ENCODE measurements around the gene TBL2. TPM values are rescaled to one million over a fixed set of nuclear protein-coding genes. Genes with fewer than 3 reads are reported as not detected.

Gene TBL2
- total RNA-seq, 1 experiment from 2014 or later, result 60.1 TPM

DNA sequence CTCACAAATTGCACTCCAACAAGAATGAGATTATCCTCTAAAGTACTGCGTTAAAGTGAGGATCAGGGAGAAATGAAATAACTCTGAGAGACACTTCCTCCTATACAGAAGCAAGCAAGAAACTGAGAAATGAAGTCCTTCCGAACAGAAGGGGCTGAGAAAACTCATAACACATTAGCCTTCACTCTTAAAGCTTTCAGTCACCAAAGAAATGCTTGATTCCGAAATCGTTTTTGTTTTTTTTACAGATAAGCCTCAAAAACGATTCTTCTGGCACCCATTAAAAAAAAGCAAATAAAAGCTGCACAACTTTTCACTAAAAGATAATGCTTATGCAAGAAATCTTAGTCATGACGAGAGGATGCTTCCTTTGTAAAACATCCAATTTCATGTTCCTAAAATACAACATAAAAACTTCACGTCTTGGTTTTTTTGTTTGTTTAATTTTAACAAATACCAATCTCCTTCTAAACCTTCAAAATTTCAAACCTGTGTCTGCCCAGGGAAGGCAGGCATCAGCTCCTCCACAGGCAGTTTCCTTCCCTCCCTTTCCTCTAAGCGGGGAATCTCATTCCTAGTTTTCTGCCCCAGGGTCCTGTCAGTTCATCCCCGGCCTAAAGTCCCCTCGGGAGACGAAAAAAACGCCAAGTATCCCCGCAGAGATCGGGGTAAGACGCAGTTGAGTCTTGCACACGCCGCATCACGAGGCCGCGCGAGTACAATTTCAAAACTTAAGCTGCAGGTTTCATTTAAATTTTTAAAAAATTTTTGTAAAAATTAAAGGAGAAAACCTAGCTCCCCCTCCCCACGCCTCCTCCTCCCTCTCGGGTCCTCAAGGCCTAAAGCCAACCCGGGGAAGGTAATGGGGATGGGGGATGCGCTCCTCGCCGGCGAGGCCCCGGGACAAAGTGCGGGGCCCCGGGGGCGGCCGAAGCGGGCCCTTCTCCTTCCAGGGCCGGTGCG is 57.4 kb downstream of the TBL2 start:
- ATAC-seq, result no peak; the same call in 1 of the 2 replicates
- peaks cover 12% of the 10 kb centered on the region for H3K36me3 ChIP-seq (ENCODE audit: control insufficient read depth, insufficient read depth, low read length)
- TF ChIP-seq SIN3A (IDR thresholded peaks at IDR 0.05; ENCODE audit: borderline replicate concordance, insufficient read depth, low read depth, low read length) (no peak), CTCF (IDR thresholded peaks at IDR 0.05) (no peak), POLR2AphosphoS5 (IDR thresholded peaks at IDR 0.05; ENCODE audit: low read depth, low read length) (no peak), REST (IDR thresholded peaks at IDR 0.05; ENCODE audit: insufficient read depth in 1 of 2, low read depth in 2 of 2, low read length in 1 of 2) (no peak), TCF7L2 (IDR thresholded peaks at IDR 0.05; ENCODE audit: low read depth, low read length) (no peak)
- ChIA-PET CTCF (no interaction called here), POLR2A (interaction anchor here (0.7 kb wide), 1 partner anchor 348 kb away, joined by 3 read pairs; no protein-coding TSS in a partner anchor)
- in situ Hi-C loops (cut with HindIII; ENCODE audit: low pct_unique_long_range_greater_than_20kb, low sequenced_read_pairs), result no loop called here
- BruUV-seq (replicated peaks), result TSS peak; percentile 68
- H3K27ac ChIP-seq (ENCODE audit: low read length), result peak overlapping the region; percentile 96
- H3K4me1 ChIP-seq (ENCODE audit: control insufficient read depth, insufficient read depth, low read length), result peaks cover 20% of the 10 kb centered on the region
- intact Hi-C loops (cut with micrococcal nuclease; ENCODE audit: unreplicated experiment), result loop anchor here (5.0 kb wide), 1 partner anchor 36 kb away; the partner anchor contains the start of gene BCL7B
- DNase-seq (ENCODE audit: low read depth, low spot score), result no peak
- peak overlapping the region; percentile 89 to 90 for H3K4me3 ChIP-seq (ENCODE audit: low read depth in 2 of 2, low read length in 2 of 2)
- no peaks in the 10 kb centered on the region for H3K27me3 ChIP-seq (ENCODE audit: control insufficient read depth, insufficient read depth, low read length)
- H3K9me3 ChIP-seq (ENCODE audit: control insufficient read depth, insufficient read depth, low read depth, low read length), result no peaks in the 10 kb centered on the region

- in situ Hi-C loops (cut with HindIII; ENCODE audit: low pct_unique_long_range_greater_than_20kb, low sequenced_read_pairs), result no loop called here
- H3K27ac ChIP-seq (ENCODE audit: low read length), result peak overlapping the region; percentile 96
- H3K27me3 ChIP-seq (ENCODE audit: control insufficient read depth, insufficient read depth, low read length), result no peaks in the 10 kb centered on the region
- CTCF ChIA-PET, result no interaction called here
- no peak for DNase-seq (ENCODE audit: low read depth, low spot score)
- POLR2A ChIA-PET, result interaction anchor here (0.6 kb wide), 1 partner anchor 32 kb away, joined by 6 read pairs; no protein-coding TSS in a partner anchor
- ATAC-seq, result no peak
- H3K36me3 ChIP-seq (ENCODE audit: control insufficient read depth, insufficient read depth, low read length), result peaks cover 12% of the 10 kb centered on the region
- no peak for TF ChIP-seq CTCF (IDR thresholded peaks at IDR 0.05)
- no peak for TF ChIP-seq TCF7L2 (IDR thresholded peaks at IDR 0.05; ENCODE audit: low read depth, low read length)
- no peak for TF ChIP-seq REST (IDR thresholded peaks at IDR 0.05; ENCODE audit: insufficient read depth in 1 of 2, low read depth in 2 of 2, low read length in 1 of 2)
- TF ChIP-seq POLR2AphosphoS5 (IDR thresholded peaks at IDR 0.05; ENCODE audit: low read depth, low read length), result no peak
- no peak for TF ChIP-seq SIN3A (IDR thresholded peaks at IDR 0.05; ENCODE audit: borderline replicate concordance, insufficient read depth, low read depth, low read length)
- BruUV-seq (replicated peaks), result no TSS peak
- H3K4me3 ChIP-seq (ENCODE audit: low read depth in 2 of 2, low read length in 2 of 2), result peak overlapping the region; percentile 89 to 90
- intact Hi-C loops (cut with micrococcal nuclease; ENCODE audit: unreplicated experiment), result loop anchor here (5.0 kb wide), 1 partner anchor 37 kb away; the partner anchor contains the start of gene BCL7B
- H3K4me1 ChIP-seq (ENCODE audit: control insufficient read depth, insufficient read depth, low read length), result peaks cover 20% of the 10 kb centered on the region
- no peaks in the 10 kb centered on the region for H3K9me3 ChIP-seq (ENCODE audit: control insufficient read depth, insufficient read depth, low read depth, low read length)
Measured at GRCh38 chr7:73519867-73520672, 58.3 kb downstream of the TBL2 start.
